GM21515 (cell line): ENCODE results near the gene POLA2.

Experiments used
- ATAC-seq: cut with Tn5 transposase; IDR thresholded peaks from one replicate; pipeline ENCODE4 v1.9.1; 2021; ENCODE audit not compliant: unreplicated experiment

POLA2 gene

GRCh38 chr11:65305501-65306268, 43.9 kb downstream of the POLA2 start:
- no peak for ATAC-seq

DNA sequence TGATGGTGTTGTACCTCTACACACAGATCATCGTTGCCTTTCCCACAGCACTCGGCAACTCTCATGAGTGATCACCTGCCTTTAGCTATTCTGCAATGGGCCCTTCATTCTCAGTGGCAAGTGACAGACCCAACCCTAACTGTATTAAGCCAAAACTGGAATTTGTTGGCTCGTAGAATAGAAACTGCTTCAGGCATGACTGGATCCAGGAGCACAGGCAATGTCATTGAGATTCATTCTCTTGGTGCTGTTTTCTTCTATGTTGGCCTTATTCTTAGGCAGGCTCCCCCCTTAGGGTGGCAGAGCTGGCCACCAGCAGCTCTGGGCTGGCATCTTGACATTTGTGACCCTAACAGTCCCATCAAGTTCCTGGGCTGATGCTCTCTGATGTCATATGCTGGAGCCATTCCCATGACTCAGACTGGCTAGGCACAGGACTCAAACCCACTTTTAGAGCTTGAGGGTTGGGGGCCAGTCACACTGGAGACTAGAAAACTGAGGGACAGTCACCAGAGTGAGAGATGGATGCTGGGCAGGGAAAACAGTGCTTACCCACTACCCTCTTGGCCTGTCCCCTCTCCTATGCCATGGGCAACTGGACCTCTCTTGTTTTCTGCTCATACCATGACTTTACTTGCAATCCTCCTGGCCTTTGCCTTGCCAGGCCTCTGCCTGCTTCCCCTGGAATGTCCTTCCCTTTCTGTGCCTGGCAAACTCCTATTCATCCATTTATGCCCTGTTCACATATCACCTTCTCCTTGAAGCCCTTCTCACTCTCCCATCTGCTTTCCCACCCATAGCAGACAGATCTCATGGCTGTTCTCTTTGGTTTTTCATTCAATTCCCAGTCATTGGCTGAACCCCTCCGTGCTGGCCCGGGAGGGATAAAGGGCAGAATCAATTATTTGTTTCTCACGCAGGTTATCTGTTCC, 45.8 kb downstream of the POLA2 start:
- no peak for ATAC-seq

- ATAC-seq: no peak
Measured at GRCh38 chr11:65308281-65308891, 46.6 kb downstream of the POLA2 start.

GRCh38 chr11:65309006-65309405, 47.2 kb downstream of the POLA2 start:
- ATAC-seq: no peak

DNA sequence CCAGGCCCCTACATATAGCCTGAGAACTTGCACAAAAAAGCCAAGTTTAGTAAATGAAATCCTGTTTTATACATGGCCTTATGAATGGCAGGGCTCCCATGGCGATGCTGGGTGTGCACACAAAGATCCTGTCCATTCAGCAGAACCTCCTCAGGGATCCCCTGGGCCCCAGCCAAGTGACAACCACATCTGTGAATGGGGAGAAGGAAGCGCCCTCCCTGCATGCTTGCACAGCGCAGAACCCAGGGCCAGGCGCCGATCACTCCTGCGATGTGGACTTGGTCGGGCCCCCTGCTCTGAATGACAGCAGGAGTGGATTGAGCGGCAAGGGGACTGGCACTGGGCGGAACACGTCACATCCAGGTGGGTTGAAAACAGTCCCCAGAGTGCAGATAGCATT, 48.5 kb downstream of the POLA2 start:
- no peak for ATAC-seq

DNA sequence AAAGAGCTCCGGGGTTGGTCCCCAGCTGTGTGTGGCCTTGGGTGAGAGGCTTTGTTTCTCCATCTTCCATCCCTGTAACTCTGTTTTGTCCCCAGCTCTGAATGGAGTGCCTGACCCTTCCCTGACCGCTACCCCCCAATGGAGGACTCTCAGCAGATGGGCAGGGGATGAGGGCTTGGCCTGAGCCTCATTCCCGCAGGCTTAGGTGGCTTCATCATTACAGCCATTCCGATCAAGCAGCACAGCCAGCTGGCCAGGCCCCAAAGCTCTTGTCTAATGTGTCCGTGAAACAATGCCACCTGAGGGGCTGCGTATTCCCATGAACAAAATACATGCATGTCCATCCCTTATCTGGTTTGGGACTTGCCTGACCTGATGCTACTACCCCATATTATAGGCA, 49.0 kb downstream of the POLA2 start:
- no peak for ATAC-seq

DNA sequence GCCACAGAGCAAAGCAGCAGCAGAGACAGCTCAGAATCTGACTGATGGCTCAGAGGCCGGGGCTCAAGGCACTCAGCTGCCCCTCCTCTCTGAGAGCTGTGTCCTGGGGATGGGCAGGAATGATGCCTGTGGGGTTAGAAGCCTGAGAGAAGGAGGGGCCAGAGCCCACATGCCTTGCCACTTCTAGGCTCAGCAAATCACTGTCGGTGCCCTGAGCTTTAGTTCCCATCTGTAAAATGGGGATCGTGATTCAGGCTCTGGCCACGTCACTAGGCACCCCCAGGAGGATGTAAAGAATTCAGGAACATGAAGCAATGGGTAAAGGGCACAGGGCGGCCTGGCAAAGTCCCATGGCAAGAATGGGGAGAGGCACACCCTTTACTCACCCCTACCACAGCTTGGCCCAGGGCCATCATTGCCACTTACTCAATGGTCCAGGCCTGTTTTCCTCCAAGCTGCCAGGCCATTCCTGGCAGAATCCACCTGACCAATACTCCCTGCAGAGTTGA, 49.5 kb downstream of the POLA2 start:
- ATAC-seq: no peak

GRCh38 chr11:65314501-65315203, 52.9 kb downstream of the POLA2 start, which contains the start of gene CDC42EP2:
Gene CDC42EP2 (plus strand): TSS chr11:65314866. CDS start chr11:65320899, 6,033 bp downstream.
- ATAC-seq: peak; percentile 65

GRCh38 chr11:65315204-65315865, 53.6 kb downstream of the POLA2 start:
- ATAC-seq: no peak

GRCh38 chr11:65315866-65316226, 54.1 kb downstream of the POLA2 start:
- ATAC-seq: no peak

DNA sequence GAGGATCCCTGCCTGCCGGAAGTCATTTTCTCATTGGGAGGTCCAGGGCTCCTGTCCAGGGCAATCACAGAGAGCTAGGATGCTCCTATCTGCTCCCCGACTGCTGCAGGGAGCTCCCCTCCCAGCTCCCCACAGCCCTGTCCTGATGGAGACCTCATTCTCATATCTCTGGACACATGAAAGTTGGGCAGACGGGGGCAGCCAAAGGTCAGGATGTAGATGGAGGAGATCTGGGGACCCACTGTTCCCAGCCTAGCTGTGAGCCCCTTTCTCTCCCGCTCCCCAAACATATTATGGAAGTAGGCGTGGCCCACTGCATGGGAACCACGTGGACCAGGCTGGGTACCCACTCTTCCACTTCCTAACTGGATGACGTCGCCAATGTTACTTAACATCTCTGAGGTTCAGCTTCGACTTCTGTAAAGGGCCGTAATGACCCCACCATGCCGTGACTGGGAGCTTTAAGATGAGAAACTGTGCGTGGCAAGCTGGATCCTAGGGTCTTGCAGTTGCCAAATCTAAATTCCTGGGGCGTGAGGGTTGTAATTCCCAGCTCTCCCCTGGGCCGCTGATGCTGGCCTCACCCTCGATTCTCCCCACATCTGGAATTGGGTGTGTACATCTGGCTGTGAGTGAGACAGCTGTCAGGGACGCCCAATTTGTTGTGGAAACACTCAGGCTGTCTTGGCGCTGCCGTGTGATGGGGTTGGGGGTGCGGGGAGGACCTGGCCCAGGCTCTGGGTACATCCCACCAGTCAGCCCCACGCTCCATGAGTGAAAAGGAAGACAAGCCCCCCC, 54.7 kb downstream of the POLA2 start:
- ATAC-seq: no peak

DNA sequence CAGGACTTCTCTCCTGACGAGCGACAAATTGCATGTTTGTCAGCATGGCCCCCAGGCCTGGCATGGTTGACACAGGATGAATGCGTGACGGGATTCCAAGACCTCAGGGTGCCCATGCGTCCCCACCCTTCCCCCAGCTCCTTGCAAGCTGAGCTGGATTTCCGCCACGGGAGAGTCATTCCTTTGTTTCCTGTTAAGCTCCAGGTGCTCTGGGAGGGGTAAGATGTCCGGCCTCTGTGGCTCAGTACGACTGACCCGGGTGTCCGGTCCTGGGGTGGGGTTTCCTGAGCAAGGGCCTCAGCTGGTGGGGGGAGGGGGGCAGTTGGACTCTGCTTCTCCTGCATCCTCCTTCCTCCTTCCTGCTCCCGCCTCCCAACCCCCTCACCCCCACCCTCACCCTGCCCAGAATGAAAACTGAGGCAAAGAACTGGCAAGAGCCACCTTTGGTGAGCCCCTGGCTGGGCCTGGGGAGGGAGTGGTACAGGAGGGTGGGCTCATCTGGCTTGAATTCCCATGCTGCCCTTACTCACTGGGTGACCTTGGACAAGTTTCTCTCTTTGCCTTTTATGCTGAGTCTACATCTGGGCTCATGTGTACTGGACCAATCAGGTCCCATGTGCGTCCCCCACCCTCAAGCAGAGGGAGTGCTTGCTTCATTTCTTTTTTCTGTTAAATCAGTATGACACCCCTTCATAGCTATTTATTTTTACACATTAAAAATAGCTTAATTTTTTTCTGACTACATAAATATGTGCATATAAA, 55.4 kb downstream of the POLA2 start:
- no peak for ATAC-seq

DNA sequence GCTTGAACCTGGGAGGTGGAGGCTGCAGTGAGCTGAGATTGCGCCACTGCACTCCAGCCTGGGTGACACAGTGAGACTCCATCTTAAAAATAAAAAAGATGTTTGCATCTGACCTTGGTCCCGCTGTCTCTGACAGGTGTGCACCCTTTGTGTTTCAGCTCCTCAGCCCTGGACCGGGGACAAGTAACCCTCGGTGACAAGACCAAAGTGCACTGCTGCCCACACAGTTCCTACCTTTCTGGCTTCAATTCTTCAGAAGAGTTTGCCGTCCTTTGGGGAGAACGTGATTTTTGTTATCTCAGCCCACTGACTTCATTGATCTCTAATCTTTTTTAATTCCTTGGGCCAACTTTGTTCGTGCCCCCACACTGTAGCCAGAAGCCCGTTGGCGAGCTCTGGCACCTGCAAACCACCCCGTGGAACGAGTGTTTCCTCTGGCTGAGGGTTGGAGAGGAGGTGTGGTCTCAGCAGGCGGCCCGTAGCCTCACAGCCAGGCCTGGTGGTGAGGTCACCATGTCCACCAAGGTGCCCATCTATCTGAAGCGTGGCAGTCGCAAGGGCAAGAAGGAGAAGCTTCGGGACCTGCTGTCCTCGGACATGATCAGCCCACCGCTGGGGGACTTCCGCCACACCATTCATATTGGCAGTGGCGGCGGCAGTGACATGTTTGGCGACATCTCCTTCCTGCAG, 58.8 kb downstream of the POLA2 start:
- ATAC-seq: no peak

- no peak for ATAC-seq
Measured at GRCh38 chr11:65321076-65321475, 59.3 kb downstream of the POLA2 start.

- ATAC-seq: no peak
Measured at GRCh38 chr11:65321828-65322485, 60.2 kb downstream of the POLA2 start.

- ATAC-seq: no peak
Measured at GRCh38 chr11:65323813-65324212, 62.1 kb downstream of the POLA2 start.

DNA sequence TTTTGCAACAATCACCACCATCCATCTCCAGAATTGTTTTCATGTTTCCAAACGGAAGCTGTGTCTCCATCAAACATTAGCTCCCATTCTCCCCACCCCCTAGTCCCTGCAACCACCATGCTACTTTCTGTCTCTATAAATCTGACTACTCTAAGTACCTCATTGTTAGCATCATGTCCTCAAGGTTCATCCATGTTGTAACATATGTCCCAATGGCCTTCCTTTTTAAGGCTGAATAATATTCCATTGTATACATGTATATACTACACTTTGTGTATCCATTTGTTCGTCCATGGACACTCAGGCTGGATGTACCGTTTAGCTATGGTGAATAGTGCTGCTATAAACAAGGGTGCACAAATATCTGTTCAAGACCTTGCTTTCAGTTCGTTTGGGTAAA, 63.7 kb downstream of the POLA2 start:
- ATAC-seq: no peak

DNA sequence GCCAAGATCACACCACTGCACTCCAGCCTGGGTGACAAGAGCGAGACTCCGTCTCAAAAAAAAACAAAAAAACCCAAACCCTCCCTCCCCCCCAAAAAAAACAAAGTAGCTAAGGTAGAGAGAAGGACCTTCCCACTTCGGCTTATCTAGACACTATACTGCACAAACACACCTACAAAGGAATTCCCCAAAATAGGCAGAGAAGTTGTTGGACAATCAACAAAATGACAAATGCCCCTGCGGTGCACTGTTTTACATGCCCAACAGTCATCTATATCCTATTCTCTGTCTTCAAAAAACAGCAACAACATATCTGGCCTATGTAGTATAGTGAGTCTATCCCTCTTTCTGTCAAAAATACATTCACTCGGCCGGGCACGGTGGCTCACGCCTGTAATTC, 65.3 kb downstream of the POLA2 start:
- ATAC-seq: no peak
